GM06990 (cell line): Measurements from ENCODE around the gene MED12L.

ENCODE experiments used
- DNase-seq: peaks from one replicate; pipeline ENCODE4 v3.0.0-alpha.2; 2011; ENCODE audit not compliant: insufficient read length; ENCODE audit errors: extremely low read depth
- H3K27me3 ChIP-seq: replicated peaks from 2 replicates; pipeline ENCODE4 v1.6.0; 2011; ENCODE audit warnings: low read length; ENCODE audit not compliant: control insufficient read depth, insufficient read depth
- H3K36me3 ChIP-seq: 2 replicates; pipeline ENCODE4 v1.5.1; 2011; ENCODE audit warnings: low read length; ENCODE audit not compliant: control insufficient read depth, insufficient read depth
- H3K4me3 ChIP-seq: replicated peaks from 2 replicates; pipeline ENCODE4 v1.5.1; 2011; ENCODE audit warnings: low read depth, mild to moderate bottlenecking, control low read depth, low read length
- TF ChIP-seq, protein P1 (sequence below): IDR thresholded peaks from 2 replicates; pipeline ENCODE4 v1.5.1; 2011; ENCODE audit warnings: low read length, control low read depth, mild to moderate bottlenecking, inconsistent platforms; ENCODE audit not compliant: insufficient read depth, poor library complexity, severe bottlenecking

Gene MED12L

DNA sequence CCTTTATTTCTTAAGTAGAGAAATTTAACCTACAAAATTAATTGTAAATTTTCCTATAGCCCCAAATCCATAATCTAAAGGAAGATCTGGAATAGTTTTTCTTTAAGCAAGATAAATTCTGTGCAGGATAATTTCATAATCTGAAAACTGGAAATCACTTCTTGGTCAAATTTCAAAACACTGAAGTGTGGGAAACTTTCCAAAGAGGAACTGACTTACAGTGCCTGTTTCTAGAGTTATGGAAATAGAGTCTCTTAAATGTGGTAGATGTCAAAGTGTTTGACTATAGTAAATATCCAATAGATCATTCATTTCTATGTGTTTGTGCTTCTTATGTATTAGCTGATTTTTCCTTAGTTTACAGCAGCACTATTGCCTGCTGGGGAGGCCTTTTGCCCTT, 245.4 kb downstream of the MED12L start:
- no peak for DNase-seq
- Histone ChIP-seq H3K36me3 (no peaks in the 10 kb centered on the region), H3K27me3 (no peaks in the 10 kb centered on the region), H3K4me3 (no peak overlapping the region)
- TF ChIP-seq, protein P1, sequence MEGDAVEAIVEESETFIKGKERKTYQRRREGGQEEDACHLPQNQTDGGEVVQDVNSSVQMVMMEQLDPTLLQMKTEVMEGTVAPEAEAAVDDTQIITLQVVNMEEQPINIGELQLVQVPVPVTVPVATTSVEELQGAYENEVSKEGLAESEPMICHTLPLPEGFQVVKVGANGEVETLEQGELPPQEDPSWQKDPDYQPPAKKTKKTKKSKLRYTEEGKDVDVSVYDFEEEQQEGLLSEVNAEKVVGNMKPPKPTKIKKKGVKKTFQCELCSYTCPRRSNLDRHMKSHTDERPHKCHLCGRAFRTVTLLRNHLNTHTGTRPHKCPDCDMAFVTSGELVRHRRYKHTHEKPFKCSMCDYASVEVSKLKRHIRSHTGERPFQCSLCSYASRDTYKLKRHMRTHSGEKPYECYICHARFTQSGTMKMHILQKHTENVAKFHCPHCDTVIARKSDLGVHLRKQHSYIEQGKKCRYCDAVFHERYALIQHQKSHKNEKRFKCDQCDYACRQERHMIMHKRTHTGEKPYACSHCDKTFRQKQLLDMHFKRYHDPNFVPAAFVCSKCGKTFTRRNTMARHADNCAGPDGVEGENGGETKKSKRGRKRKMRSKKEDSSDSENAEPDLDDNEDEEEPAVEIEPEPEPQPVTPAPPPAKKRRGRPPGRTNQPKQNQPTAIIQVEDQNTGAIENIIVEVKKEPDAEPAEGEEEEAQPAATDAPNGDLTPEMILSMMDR = no peak

DNA sequence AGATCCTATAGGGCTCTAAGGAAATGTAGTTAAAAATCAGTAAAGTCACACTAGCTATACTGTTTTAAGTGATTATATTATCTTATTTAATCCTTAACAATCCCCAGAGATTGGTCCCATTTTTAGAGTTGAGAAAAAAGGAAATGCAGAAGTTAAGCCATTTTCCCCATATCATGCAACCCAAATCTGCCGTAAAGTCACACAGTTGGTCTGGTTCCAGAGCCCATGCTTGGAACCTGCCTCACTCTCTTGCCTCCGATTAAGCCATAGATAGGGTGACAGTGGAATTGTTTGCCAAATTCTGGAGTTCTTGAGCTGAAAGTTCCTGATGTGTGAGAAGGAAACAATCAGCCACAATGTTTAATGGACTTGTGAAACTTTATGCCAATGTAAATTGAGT, 246.2 kb downstream of the MED12L start:
- TF ChIP-seq, protein P1 = no peak
- no peaks in the 10 kb centered on the region for H3K36me3 ChIP-seq
- no peak for DNase-seq
- no peaks in the 10 kb centered on the region for H3K27me3 ChIP-seq
- no peak overlapping the region for H3K4me3 ChIP-seq

DNA sequence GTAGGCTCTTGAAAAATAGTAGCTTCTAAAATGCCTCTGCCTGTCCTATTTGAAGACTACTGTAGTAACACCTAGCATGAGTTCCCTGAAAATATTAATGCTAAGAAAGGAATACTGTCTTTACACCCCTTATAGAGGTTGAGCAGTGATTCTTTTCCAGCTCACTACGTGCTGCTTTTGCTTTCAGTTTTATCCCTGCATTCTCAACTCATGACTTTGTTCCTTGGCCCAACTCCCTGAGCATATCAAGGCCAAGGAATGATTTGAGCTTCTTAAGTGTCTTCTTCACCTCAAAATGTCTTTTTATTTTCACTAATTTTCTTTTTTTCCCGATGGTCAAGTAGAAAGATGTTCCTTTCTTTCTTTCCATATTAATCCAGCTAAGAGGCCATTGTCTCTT, 260.4 kb downstream of the MED12L start:
- TF ChIP-seq, protein P1 = no peak
- Histone ChIP-seq H3K36me3 (no peaks in the 10 kb centered on the region), H3K27me3 (no peaks in the 10 kb centered on the region), H3K4me3 (no peak overlapping the region)
- no peak for DNase-seq

DNA sequence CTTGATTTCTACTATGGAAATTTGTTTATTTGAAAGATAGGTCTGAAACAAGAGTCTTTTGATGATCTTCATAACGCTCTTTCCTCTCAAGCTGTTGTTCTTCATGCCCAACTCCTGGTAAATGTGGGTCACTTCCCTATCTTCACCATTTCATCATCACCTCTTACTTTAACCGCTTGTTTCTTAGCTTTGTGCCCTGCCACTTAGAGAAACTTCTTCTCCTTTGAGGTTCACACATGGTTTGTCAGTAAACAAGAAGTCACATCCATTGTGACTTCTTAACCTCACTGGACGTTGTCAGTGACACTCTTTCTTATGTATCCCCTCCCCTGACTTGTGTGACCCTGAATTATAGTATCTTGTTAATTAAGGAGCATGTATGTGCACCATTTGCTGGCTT, 260.8 kb downstream of the MED12L start:
- DNase-seq = no peak
- no peak overlapping the region for H3K4me3 ChIP-seq
- no peaks in the 10 kb centered on the region for H3K27me3 ChIP-seq
- TF ChIP-seq, protein P1 = no peak
- H3K36me3 ChIP-seq = no peaks in the 10 kb centered on the region

DNA sequence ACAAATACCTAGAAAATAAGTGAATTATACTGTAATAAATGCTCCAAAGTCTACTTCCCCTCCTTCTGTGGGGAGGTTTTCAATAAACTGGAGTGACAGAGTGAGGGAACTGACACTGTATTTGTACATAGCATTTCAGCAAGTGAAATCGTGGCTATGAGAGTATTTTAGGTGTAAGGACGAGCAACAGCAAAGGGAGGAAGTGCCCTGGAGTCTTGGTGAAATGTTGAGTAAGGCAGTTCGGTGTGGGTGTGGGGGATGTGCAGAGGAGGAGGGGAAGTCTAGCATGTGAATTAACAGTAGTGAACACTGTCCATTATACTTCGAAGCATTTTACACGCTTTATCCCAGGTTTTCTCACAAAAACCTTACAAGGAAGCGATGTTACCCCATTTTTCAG, 262.0 kb downstream of the MED12L start:
- H3K27me3 ChIP-seq = no peaks in the 10 kb centered on the region
- H3K36me3 ChIP-seq = no peaks in the 10 kb centered on the region
- no peak overlapping the region for H3K4me3 ChIP-seq
- DNase-seq = no peak
- TF ChIP-seq, protein P1 = no peak

DNA sequence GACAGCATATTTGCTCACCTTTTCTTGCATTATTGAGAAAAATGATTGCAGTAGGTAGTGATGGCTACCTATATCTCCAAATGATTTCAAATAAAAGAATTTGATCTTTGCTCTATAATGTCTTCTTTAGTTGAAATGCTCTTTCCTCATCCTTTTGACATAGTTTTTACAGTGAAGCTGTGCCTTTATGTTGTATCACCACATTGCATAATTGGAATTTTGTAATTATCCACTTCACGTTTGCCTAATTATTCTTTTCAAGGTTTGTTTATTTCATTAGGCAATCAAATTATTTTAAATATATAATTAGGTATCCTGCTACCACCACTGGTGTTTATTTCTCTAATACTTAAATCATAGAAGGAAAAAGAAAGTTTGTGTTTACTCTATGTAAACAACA, 265.2 kb downstream of the MED12L start:
- Histone ChIP-seq H3K36me3 (no peaks in the 10 kb centered on the region), H3K27me3 (no peaks in the 10 kb centered on the region), H3K4me3 (no peak overlapping the region)
- TF ChIP-seq, protein P1 = no peak
- no peak for DNase-seq
